ENCODE measurements around the gene STAC. TPM values are rescaled to one million over a fixed set of nuclear protein-coding genes. Genes with fewer than 3 reads are reported as not detected.

Gene STAC
- total and polyA plus RNA-seq, 2 donors (not counting 3 experiments of a cell fraction or from before 2014, with no cell fraction given): 0.03 to 0.88 TPM

GRCh38 chr3:36476286-36476942, 96.1 kb downstream of the STAC start:
- H2AFZ ChIP-seq (ENCODE audit: low read depth, low read length): no peak overlapping the region
- H3K4me3 ChIP-seq (replicated peaks in 1 of 3; ENCODE audit: insufficient read depth in 1 of 3, low read depth in 1 of 3, low read length in 3 of 3): no peak overlapping the region

GRCh38 chr3:36477655-36478054, 97.4 kb downstream of the STAC start:
- Histone ChIP-seq H3K9me1 (replicated peaks; ENCODE audit: control insufficient read depth, extremely low read depth, insufficient read depth, low read length) (no peaks in the 10 kb centered on the region), H3K4me2 (ENCODE audit: insufficient read depth, low read length) (no peak overlapping the region), H3K27ac (ENCODE audit: insufficient read depth, low read depth, low read length) (no peak overlapping the region), H3K9ac (replicated peaks; ENCODE audit: extremely low read depth, insufficient read depth, low read length) (no peak overlapping the region), H2AFZ (ENCODE audit: low read depth, low read length) (no peak overlapping the region), H3K36me3 (ENCODE audit: control insufficient read depth in 2 of 2, extremely low read depth in 1 of 2, insufficient read depth in 2 of 2, low read length in 2 of 2) (no peaks in the 10 kb centered on the region), H3K4me1 (ENCODE audit: control insufficient read depth, extremely low read depth, insufficient read depth, low read length) (no peaks in the 10 kb centered on the region), H3K79me2 (ENCODE audit: control insufficient read depth, insufficient read depth, low read length) (no peaks in the 10 kb centered on the region), H3K4me3 (replicated peaks in 1 of 3; ENCODE audit: insufficient read depth in 1 of 3, low read depth in 1 of 3, low read length in 3 of 3) (no peak overlapping the region), H3K9me3 (replicated peaks; ENCODE audit: control insufficient read depth, insufficient read depth, low read length) (peaks cover 2% of the 10 kb centered on the region), H4K20me1 (replicated peaks; ENCODE audit: control insufficient read depth, extremely low read depth, insufficient read depth, low read length) (no peaks in the 10 kb centered on the region), H3K27me3 (ENCODE audit: control insufficient read depth in 2 of 2, insufficient read depth in 2 of 2, low read length in 2 of 2) (no peaks in the 10 kb centered on the region)
- dilution Hi-C loops (cut with MboI; ENCODE audit: extremely low pct_ligation_motif_present, low sequenced_read_pairs): no loop called here
- ChIA-PET POLR2A (no interaction called here), CTCF (no interaction called here)
- intact Hi-C loops (cut with micrococcal nuclease): no loop called here
- DNase-seq (ENCODE audit: low read depth, low spot score): no peak
- FAIRE-seq: no peak
- no peak for TF ChIP-seq EZH2 (IDR thresholded peaks at IDR 0.05; ENCODE audit: borderline replicate concordance, low read depth, low read length, severe bottlenecking)
- TF ChIP-seq GATA2 (IDR thresholded peaks at IDR 0.05; ENCODE audit: insufficient read depth, insufficient read length, low read depth, low read length): no peak
- TF ChIP-seq FOS (IDR thresholded peaks at IDR 0.05; ENCODE audit: borderline replicate concordance, insufficient read depth, low read length): no peak
- TF ChIP-seq, protein P1, sequence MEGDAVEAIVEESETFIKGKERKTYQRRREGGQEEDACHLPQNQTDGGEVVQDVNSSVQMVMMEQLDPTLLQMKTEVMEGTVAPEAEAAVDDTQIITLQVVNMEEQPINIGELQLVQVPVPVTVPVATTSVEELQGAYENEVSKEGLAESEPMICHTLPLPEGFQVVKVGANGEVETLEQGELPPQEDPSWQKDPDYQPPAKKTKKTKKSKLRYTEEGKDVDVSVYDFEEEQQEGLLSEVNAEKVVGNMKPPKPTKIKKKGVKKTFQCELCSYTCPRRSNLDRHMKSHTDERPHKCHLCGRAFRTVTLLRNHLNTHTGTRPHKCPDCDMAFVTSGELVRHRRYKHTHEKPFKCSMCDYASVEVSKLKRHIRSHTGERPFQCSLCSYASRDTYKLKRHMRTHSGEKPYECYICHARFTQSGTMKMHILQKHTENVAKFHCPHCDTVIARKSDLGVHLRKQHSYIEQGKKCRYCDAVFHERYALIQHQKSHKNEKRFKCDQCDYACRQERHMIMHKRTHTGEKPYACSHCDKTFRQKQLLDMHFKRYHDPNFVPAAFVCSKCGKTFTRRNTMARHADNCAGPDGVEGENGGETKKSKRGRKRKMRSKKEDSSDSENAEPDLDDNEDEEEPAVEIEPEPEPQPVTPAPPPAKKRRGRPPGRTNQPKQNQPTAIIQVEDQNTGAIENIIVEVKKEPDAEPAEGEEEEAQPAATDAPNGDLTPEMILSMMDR (IDR thresholded peaks at IDR 0.05; ENCODE audit: extremely low read depth in 1 of 2, insufficient read depth in 1 of 2, low read depth in 1 of 2, low read length in 2 of 2): no peak
- TF ChIP-seq MAX (IDR thresholded peaks at IDR 0.05; ENCODE audit: insufficient read depth, insufficient read length): no peak
- TF ChIP-seq JUN (IDR thresholded peaks at IDR 0.05; ENCODE audit: borderline replicate concordance, insufficient read depth, insufficient read length, low read depth): no peak
- TF ChIP-seq MYC (IDR thresholded peaks at IDR 0.05; ENCODE audit: low read depth, low read length): no peak
- TF ChIP-seq POLR2AphosphoS5 (IDR thresholded peaks at IDR 0.05; ENCODE audit: insufficient read depth, low read depth, low read length): no peak
- TF ChIP-seq POLR2A (IDR thresholded peaks at IDR 0.05; ENCODE audit: low read depth, low read length): no peak
- no TSS peak for BruUV-seq (replicated peaks)

More at GRCh38 chr3:36476286-36476942, 96.1 kb downstream of the STAC start:
- dilution Hi-C loops (cut with MboI; ENCODE audit: extremely low pct_ligation_motif_present, low sequenced_read_pairs) (no loop called here), intact Hi-C loops (cut with micrococcal nuclease) (no loop called here)
- H3K27me3 ChIP-seq (ENCODE audit: control insufficient read depth in 2 of 2, insufficient read depth in 2 of 2, low read length in 2 of 2): no peaks in the 10 kb centered on the region
- TF ChIP-seq GATA2 (IDR thresholded peaks at IDR 0.05; ENCODE audit: insufficient read depth, insufficient read length, low read depth, low read length) (no peak), EZH2 (IDR thresholded peaks at IDR 0.05; ENCODE audit: borderline replicate concordance, low read depth, low read length, severe bottlenecking) (no peak), POLR2AphosphoS5 (IDR thresholded peaks at IDR 0.05; ENCODE audit: insufficient read depth, low read depth, low read length) (no peak), POLR2A (IDR thresholded peaks at IDR 0.05; ENCODE audit: low read depth, low read length) (no peak)
- no peak overlapping the region for H3K9ac ChIP-seq (replicated peaks; ENCODE audit: extremely low read depth, insufficient read depth, low read length)
- H3K4me2 ChIP-seq (ENCODE audit: insufficient read depth, low read length): no peak overlapping the region
- H3K9me1 ChIP-seq (replicated peaks; ENCODE audit: control insufficient read depth, extremely low read depth, insufficient read depth, low read length): no peaks in the 10 kb centered on the region
- FAIRE-seq (no peak), DNase-seq (ENCODE audit: low read depth, low spot score) (no peak)
- H3K27ac ChIP-seq (ENCODE audit: insufficient read depth, low read depth, low read length): no peak overlapping the region
- no peaks in the 10 kb centered on the region for H3K79me2 ChIP-seq (ENCODE audit: control insufficient read depth, insufficient read depth, low read length)
- H3K9me3 ChIP-seq (replicated peaks; ENCODE audit: control insufficient read depth, insufficient read depth, low read length): no peaks in the 10 kb centered on the region
- POLR2A ChIA-PET: no interaction called here
- no peaks in the 10 kb centered on the region for H3K36me3 ChIP-seq (ENCODE audit: control insufficient read depth in 2 of 2, extremely low read depth in 1 of 2, insufficient read depth in 2 of 2, low read length in 2 of 2)
- CTCF ChIA-PET: no interaction called here
- H4K20me1 ChIP-seq (replicated peaks; ENCODE audit: control insufficient read depth, extremely low read depth, insufficient read depth, low read length): no peaks in the 10 kb centered on the region
- no TSS peak for BruUV-seq (replicated peaks)
- H3K4me1 ChIP-seq (ENCODE audit: control insufficient read depth, extremely low read depth, insufficient read depth, low read length): no peaks in the 10 kb centered on the region

Data from endothelial cell of umbilical vein (primary cell).